Heart left ventricle (tissue), 16 donors: ENCODE measurements around the gene BTG2. TPM values are rescaled to one million over a fixed set of nuclear protein-coding genes. Genes with fewer than 3 reads are reported as not detected.

Experiments
- ATAC-seq, 4 donors: fragments of 200-7000 bp; cut with Tn5 transposase; one replicate each; pipeline ENCODE4 v1.9.1; 2020 to 2022; ENCODE audit warnings: moderate library complexity in 4 of 4, mild to moderate bottlenecking in 3 of 4, moderate number of reproducible peaks in 1 of 4
- DNase-seq, 5 donors: peaks; one replicate each; pipeline ENCODE4 v3.0.0-alpha.2; 2020
- H3K27ac ChIP-seq, 12 donors: fragments of 200-600 bp; sonication (generic) in 4 of 12; one replicate each; pipeline versions ENCODE4 v1.5.0 to v1.8.0; 2016 to 2022; ENCODE audit warnings: mild to moderate bottlenecking in 2 of 12
- H3K27me3 ChIP-seq, 9 donors: fragments of 200-600 bp; sonication (generic) in 2 of 9; one replicate each; pipeline versions ENCODE4 v1.5.1 to v1.8.0; 2016 to 2022; ENCODE audit warnings: mild to moderate bottlenecking in 3 of 9
- H3K36me3 ChIP-seq, 9 donors: fragments of 200-600 bp; sonication (generic) in 2 of 9; one replicate each; pipeline versions ENCODE4 v1.5.0 to v1.8.0; 2018 to 2022; ENCODE audit warnings: mild to moderate bottlenecking in 2 of 9
- H3K4me1 ChIP-seq, 12 donors: fragments of 200-600 bp; sonication (generic) in 4 of 12; one replicate each; pipeline versions ENCODE4 v1.5.0 to v1.8.0; 2016 to 2022; ENCODE audit warnings: mild to moderate bottlenecking in 3 of 12
- H3K4me3 ChIP-seq, 12 donors: fragments of 200-600 bp; sonication (generic) in 4 of 12; one replicate each; pipeline versions ENCODE4 v1.5.0 to v1.8.0; 2017 to 2022; ENCODE audit warnings: mild to moderate bottlenecking in 9 of 12, moderate library complexity in 4 of 12
- H3K9me3 ChIP-seq, 12 donors: fragments of 200-600 bp; sonication (generic) in 4 of 12; one replicate each; pipeline versions ENCODE4 v1.5.0 to v1.8.0; 2016 to 2022; ENCODE audit warnings: mild to moderate bottlenecking in 1 of 12
- CTCF ChIP-seq, 12 donors: fragments of 200-600 bp; sonication (generic) in 4 of 12; IDR thresholded peaks; one replicate each; pipeline versions ENCODE4 v1.5.0 to v1.8.0; 2018 to 2022; ENCODE audit warnings: antibody characterized with exemption in 12 of 12, mild to moderate bottlenecking in 5 of 12
- POLR2A ChIP-seq, 2 donors: fragments of 450-650 bp; IDR thresholded peaks; one replicate each; pipeline ENCODE4 v1.6.1; 2017; ENCODE audit warnings: antibody characterized with exemption in 2 of 2, mild to moderate bottlenecking in 2 of 2, moderate library complexity in 2 of 2
- WGBS, 4 donors: extraction: QIAGEN DNeasy Blood & Tissue Kit in 2 of 4; methylation state at CpG; one replicate each; pipeline versions ENCODE4 v1.1.5 to v1.1.7; 2013 to 2018; 5-methylcytosine and 5-hydroxymethylcytosine counted together
- intact Hi-C, 10 donors: fragments of 100-400 bp; cut with DNase I; formaldehyde crosslinking; loops; one replicate each; pipeline versions ENCODE4 v1.11.1 to v1.14.2; 2022
- polyA plus RNA-seq, 2 donors: library from polyadenylated mRNA; stranded (reverse); fragments of 200-250 nt; gene quantifications; one replicate each; pipeline ENCODE4 v1.2.3, GENCODE V29; 2013
- total RNA-seq, 9 donors: library from RNA; depleted of rRNA in 2 of 9; stranded (reverse); fragments of >200 nt in 2 of 9; fragmentation: NEBNext Ultra II Directional in 3 of 9; extraction: Animal tissue kit (Norgen Biotek cat#: 25700) in 3 of 9; gene quantifications; one replicate each; pipeline versions ENCODE4 v1.1.0 to v1.2.4, GENCODE V29; 2016 to 2023
- donor health status: ischemic (EF 13 %, LVEDD 7.1; RV severe dilation, severe dysfunction).
- donor health status: healthy with polysubstance abuse.
- donor health status: DM: no; HTN: yes; CAD: no.
- donor health status: DM: no; HTN: no; CAD: no.
- donor health status: ischemic (EF 25% LVEDD 6.9; RV normal size, moderate dysfunction).
- donor health status: ischemic (EF 25% LVEDD 5.7; RV mildly dilated, moderate dysfunction).
- donor health status: healthy.
- donor health status: DM: yes; HTN: yes; CAD: no.
- donor health status: ischemic (EF 35%, LVEDD 5.7; RV mildly dilated, moderate dysfunction).
- donor health status: nonischemic (EF 11% LVEDD 7.7; RV severe dilation, severe dysfunction).
- donor health status: DM: yes; HTN: yes; CAD: no.
- donor health status: PGD.
- donor health status: ischemic (EF 29% LVEDD 5.4; RV normal size, mild dysfunction).
- donor health status: nonischemic (EF 23%, LVEDD 6.1; RV moderate dilation, normal function).

Gene BTG2
- total and polyA plus RNA-seq, 11 donors: 23.8 to 174 (median 42.1) TPM

GRCh38 chr1:203276408-203276807 is 28.9 kb upstream of the BTG2 start:
- H3K9me3 ChIP-seq: no peaks in the 10 kb centered on the region
- no peak overlapping the region for H3K4me3 ChIP-seq
- H3K27ac ChIP-seq: peak overlapping the region in 9 of 12 donors; percentile 79 to 98 (median 92)
- TF ChIP-seq CTCF (IDR thresholded peaks at IDR 0.05): no peak
- TF ChIP-seq POLR2A (IDR thresholded peaks at IDR 0.05): no peak
- no peak for ATAC-seq
- WGBS, 4 donors: 82 to 96% (median 91%) methylated on average over 5 of the region's 5 CpGs
- intact Hi-C loops: loop anchor here in 2 of 10 donors (10.0 kb wide), 2 partner anchors 418 to 428 kb away; no protein-coding TSS in a partner anchor
- peaks cover 13 to 91% (median 69%) of the 10 kb centered on the region in 12 donors for H3K4me1 ChIP-seq
- no peaks in the 10 kb centered on the region for H3K36me3 ChIP-seq
- DNase-seq: no peak
- H3K27me3 ChIP-seq: no peaks in the 10 kb centered on the region

GRCh38 chr1:203276916-203277545 is 28.3 kb upstream of the BTG2 start:
- WGBS, 4 donors: 44 to 64% (median 48%) methylated on average over 7 to 9 of the region's 9 CpGs
- Histone ChIP-seq H3K4me3 (no peak overlapping the region), H3K9me3 (no peaks in the 10 kb centered on the region), H3K27ac (peak overlapping the region; percentile 79 to 98 (median 92)), H3K36me3 (no peaks in the 10 kb centered on the region), H3K27me3 (no peaks in the 10 kb centered on the region), H3K4me1 (peaks cover 13 to 91% (median 74%) of the 10 kb centered on the region in 12 donors)
- intact Hi-C loops: loop anchor here in 2 of 10 donors (10.0 kb wide), 2 partner anchors 418 to 428 kb away; no protein-coding TSS in a partner anchor
- DNase-seq (peak in 2 of 5 donors; percentile 60 to 77), ATAC-seq (peak in 2 of 4 donors; percentile 3 to 8)
- TF ChIP-seq POLR2A (IDR thresholded peaks at IDR 0.05) (no peak), CTCF (IDR thresholded peaks at IDR 0.05) (no peak)

GRCh38 chr1:203278082-203278884 is 27.0 kb upstream of the BTG2 start:
- Histone ChIP-seq H3K4me3 (peak overlapping the region in 8 of 12 donors; percentile 0 to 26 (median 12)), H3K4me1 (peaks cover 13 to 95% (median 75%) of the 10 kb centered on the region in 12 donors), H3K36me3 (no peaks in the 10 kb centered on the region), H3K9me3 (no peaks in the 10 kb centered on the region), H3K27me3 (no peaks in the 10 kb centered on the region), H3K27ac (peak overlapping the region; percentile 87 to 98 (median 93))
- TF ChIP-seq POLR2A (IDR thresholded peaks at IDR 0.05) (peak in 1 of 2 donors; percentile 65), CTCF (IDR thresholded peaks at IDR 0.05) (no peak)
- intact Hi-C loops: loop anchor here in 5 of 10 donors (1.0 to 10.0 kb wide), 5 partner anchors 27 to 427 kb away; partner anchors contain the start of gene BTG2 (in 2 of the 5)
- ATAC-seq: peak; percentile 84 to 94 (median 88)
- DNase-seq: peak; percentile 95 to 99 (median 96)
- WGBS, 4 donors: 4 to 7% (median 5%) methylated on average over 13 of the region's 13 CpGs
